ENCODE results near the gene CASP2. TPM values are rescaled to one million over a fixed set of nuclear protein-coding genes. Genes with fewer than 3 reads are reported as not detected.

CASP2 gene
- total RNA-seq, 2 donors from 2014 or later: 19.6 to 20.2 TPM

DNA sequence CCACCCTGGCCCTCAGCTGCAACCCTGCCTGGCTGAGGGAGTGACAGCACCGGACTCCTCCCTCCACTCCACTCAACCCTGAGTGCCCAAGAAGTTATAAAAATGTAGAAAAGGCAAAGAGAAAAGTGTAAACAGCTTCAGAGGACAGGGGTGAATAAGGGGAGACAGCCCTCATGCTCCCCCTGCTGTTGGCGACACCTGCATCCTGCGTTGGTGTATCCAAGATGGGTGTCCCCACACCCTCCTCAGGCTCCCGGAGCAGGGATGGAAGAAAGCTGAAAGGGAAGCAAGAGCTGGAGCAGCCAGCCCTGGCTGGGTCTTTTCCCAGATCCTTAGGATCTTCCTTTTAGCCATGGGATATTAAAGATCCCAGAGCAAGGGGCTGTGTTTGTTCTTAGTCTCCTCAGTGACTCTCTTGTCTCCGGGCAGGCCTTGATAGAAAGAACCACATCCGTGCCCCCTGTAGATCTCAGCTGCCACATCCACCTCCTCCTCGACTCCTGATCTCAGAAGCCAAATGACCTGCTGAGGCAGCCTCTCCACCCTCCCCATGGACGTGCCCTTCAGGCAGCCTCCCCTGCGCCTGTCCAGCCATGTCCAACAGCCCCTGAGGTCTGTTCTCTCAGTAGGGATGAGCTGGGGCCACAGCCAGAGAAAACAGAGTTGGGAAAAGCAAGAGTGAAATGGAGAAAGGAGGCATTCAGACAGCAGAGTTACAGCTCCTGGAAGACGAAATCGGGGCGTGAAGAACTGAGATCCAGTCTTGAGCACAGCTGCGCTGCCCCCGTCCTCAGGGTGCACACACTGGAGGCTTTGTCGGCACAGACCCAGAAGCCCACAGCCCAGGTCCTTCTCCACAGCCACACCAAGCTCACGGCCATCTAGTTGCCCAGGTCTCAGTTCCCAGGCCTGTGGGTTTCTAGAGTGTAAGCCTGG is 67.6 kb downstream of the CASP2 start:
- Histone ChIP-seq H3K27ac (no peak overlapping the region), H3K4me1 (replicated peaks) (no peaks in the 10 kb centered on the region), H3K36me3 (no peaks in the 10 kb centered on the region), H3K9me3 (no peaks in the 10 kb centered on the region), H3K4me3 (no peak overlapping the region), H3K27me3 (replicated peaks; ENCODE audit: insufficient read depth) (no peaks in the 10 kb centered on the region)
- no peak for DNase-seq (ENCODE audit: low spot score)
- intact Hi-C loops (cut with DNase I): no loop called here
- no peak for TF ChIP-seq POLR2A (IDR thresholded peaks at IDR 0.05)
- TF ChIP-seq, protein P1, sequence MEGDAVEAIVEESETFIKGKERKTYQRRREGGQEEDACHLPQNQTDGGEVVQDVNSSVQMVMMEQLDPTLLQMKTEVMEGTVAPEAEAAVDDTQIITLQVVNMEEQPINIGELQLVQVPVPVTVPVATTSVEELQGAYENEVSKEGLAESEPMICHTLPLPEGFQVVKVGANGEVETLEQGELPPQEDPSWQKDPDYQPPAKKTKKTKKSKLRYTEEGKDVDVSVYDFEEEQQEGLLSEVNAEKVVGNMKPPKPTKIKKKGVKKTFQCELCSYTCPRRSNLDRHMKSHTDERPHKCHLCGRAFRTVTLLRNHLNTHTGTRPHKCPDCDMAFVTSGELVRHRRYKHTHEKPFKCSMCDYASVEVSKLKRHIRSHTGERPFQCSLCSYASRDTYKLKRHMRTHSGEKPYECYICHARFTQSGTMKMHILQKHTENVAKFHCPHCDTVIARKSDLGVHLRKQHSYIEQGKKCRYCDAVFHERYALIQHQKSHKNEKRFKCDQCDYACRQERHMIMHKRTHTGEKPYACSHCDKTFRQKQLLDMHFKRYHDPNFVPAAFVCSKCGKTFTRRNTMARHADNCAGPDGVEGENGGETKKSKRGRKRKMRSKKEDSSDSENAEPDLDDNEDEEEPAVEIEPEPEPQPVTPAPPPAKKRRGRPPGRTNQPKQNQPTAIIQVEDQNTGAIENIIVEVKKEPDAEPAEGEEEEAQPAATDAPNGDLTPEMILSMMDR (IDR thresholded peaks at IDR 0.05): no peak
- TF ChIP-seq POLR2AphosphoS5 (IDR thresholded peaks at IDR 0.05): no peak
- WGBS: 87% methylated on average over 16 of the region's 16 CpGs

DNA sequence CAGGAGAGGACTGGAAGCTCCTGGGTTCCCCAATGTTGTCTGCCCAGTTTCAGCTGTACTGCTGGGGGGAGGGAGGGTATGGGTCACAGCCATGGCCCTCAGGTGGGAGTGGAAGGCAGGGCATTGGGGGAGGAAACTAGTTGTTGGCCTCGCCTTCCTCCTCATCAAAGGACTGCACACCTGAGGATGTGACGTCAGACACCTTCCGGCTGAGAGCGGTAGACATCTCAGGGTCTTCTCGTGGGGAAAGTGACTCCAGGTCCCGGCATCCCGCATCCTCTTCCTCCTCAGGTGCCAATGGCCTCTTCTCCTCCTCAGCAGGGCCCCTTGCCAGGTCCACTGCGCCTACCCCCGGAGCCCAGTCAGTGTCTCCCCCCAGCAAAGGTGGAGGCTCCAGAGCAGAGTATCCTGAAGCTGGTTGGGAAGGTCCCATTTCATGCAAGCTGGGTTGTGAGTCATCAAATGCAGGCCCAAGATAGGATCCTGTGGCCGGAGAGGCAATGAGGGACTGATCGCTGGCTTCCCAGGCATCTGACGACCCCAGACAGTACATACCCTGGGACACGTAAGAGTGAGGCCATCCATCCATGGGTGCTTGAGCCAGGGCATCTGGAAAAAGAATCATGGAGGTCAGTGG is 68.4 kb downstream of the CASP2 start:
- H3K4me3 ChIP-seq: no peak overlapping the region
- no peak for DNase-seq (ENCODE audit: low spot score)
- H3K27ac ChIP-seq: no peak overlapping the region
- H3K4me1 ChIP-seq (replicated peaks): no peaks in the 10 kb centered on the region
- no peak for TF ChIP-seq POLR2AphosphoS5 (IDR thresholded peaks at IDR 0.05)
- TF ChIP-seq, protein P1 (IDR thresholded peaks at IDR 0.05): no peak
- TF ChIP-seq POLR2A (IDR thresholded peaks at IDR 0.05): no peak
- intact Hi-C loops (cut with DNase I): no loop called here
- peaks cover 3% of the 10 kb centered on the region for H3K27me3 ChIP-seq (replicated peaks; ENCODE audit: insufficient read depth)
- WGBS: 92% methylated on average over 13 of the region's 13 CpGs
- no peaks in the 10 kb centered on the region for H3K9me3 ChIP-seq
- no peaks in the 10 kb centered on the region for H3K36me3 ChIP-seq

Small RNAs within 50 kb of the gene (small RNA-seq; reads per million reads assigned to genes)
- gene RN7SL481P: 0 reads per million in 2 donors
- 0 reads per million in 2 donors for gene RN7SL535P

Other genes starting within 250 kb of the CASP2 start
- not detected for gene OR6V1, start 236.0 kb upstream of the CASP2 start, total RNA-seq
- 10 to 100 TPM in 1 of 2 donors, 1 to 10 TPM in 1; 2.2 to 98.2 TPM for gene PIP, start 156.3 kb upstream of the CASP2 start, total RNA-seq
- not detected for gene TAS2R39, start 104.9 kb upstream of the CASP2 start, total RNA-seq
- gene TAS2R40, start 66.3 kb upstream of the CASP2 start, total RNA-seq: not detected
- gene GSTK1, start 24.9 kb upstream of the CASP2 start, total RNA-seq: 100 to 1,000 TPM; 134 to 153 TPM
- 1 to 10 TPM in 1 of 2 donors, under 1 TPM in 1; 0.51 to 7.7 TPM for gene TMEM139, start 3.4 kb upstream of the CASP2 start, total RNA-seq
- under 1 TPM in 1 of 2 donors, not detected in 1; 0.23 TPM for gene CLCN1, start 27.8 kb downstream of the CASP2 start, total RNA-seq
- 1 to 10 TPM in 1 of 2 donors, under 1 TPM in 1; 0.32 to 1.2 TPM for gene FAM131B, start 74.4 kb downstream of the CASP2 start, total RNA-seq
- 100 to 1,000 TPM in 1 of 2 donors, 10 to 100 TPM in 1; 55.8 to 256 TPM for gene ZYX, start 93.0 kb downstream of the CASP2 start, total RNA-seq
- gene EPHA1, start 120.5 kb downstream of the CASP2 start, total RNA-seq: 10 to 100 TPM; 10.5 to 15.7 TPM
- gene TAS2R60, start 155.1 kb downstream of the CASP2 start, total RNA-seq: not detected
- 1 to 10 TPM in 1 of 2 donors, not detected in 1; 2.7 TPM for gene TAS2R41, start 189.5 kb downstream of the CASP2 start, total RNA-seq